HG02870 (cell line): ENCODE results near the gene CCDC167.

Source experiments
- ATAC-seq: cut with Tn5 transposase; IDR thresholded peaks from one replicate; pipeline ENCODE4 v1.9.1; 2021; ENCODE audit warnings: mild to moderate bottlenecking, moderate library complexity; ENCODE audit not compliant: unreplicated experiment

CCDC167 gene

DNA sequence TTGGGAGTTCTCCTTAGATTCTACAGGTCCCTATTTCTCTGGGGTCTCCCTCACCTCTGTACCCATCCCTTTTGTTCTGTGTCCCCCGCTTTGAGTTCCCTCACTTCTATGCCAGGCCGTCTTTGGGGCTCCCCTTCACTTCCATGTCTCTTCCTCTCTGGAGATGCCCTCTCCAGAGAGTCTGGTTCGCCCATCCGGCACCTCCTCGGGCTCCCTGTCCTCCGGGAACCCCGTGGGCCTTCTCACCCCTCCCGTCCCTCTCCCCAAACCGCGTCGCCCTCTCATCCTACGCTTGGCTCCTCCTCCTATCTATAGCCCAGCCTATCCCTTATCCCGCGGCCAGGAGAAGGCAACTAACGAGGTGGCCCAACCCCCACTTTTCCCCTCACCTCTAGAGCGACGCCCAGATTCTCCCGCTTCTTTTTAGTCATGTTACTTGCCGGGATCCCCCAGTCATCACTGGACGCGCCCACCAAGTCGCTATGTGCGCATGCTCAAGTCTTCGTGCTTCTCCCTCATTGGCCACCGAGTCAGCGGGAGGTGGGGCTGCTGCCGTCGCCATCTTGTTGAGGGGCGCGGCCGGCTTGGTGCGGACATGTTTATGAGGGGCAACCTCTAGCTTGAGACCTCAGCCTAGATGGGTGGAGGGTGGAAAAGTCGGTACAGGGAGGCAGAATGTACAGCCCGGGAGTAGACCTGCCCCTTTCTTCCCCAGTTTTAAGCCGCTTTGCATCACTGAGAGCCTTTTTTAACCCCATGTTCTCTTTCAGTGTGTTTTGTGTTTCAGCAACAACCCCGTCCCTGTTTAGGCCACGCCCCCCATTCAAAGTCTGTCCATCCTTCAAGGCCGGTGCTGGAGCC, at the start of gene CCDC167:
TSS of gene CCDC167 (minus strand) at position 461 of the 861 bp plus-strand sequence. CDS start at position 431, 30 bp downstream.
- peak; percentile 67 for ATAC-seq

- ATAC-seq: no peak
Observed at GRCh38 chr6:37549154-37549553, 49.5 kb upstream of the CCDC167 start.

GRCh38 chr6:37548067-37548674, 48.5 kb upstream of the CCDC167 start:
- ATAC-seq: no peak

DNA sequence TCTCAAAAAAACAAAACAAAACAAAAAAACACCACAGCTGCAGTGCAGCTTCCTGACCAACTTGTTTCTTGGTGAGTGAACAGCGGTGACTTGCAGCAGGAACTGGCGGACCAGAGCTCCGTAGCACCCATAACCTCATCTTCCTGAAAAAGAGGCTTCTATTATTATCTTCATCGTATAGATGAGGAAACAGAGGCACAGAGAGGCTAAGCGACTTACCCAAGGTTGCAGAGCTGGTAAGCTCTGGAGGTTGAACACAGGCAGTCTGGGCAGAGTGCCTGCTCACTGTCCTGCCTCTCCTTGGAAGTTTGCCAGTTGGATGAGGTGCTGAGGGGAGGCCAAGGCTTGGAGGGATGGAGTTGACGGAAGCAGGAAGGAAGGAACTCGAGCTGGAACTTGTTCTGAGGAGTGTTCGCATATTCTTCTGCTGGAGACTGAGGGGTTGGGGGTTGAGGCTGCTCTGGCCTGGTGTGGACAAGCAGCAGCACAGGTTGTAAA, 47.9 kb upstream of the CCDC167 start:
- no peak for ATAC-seq

- no peak for ATAC-seq
Observed at GRCh38 chr6:37546141-37546871, 46.6 kb upstream of the CCDC167 start.

GRCh38 chr6:37544530-37544929, 44.8 kb upstream of the CCDC167 start:
- ATAC-seq: no peak

DNA sequence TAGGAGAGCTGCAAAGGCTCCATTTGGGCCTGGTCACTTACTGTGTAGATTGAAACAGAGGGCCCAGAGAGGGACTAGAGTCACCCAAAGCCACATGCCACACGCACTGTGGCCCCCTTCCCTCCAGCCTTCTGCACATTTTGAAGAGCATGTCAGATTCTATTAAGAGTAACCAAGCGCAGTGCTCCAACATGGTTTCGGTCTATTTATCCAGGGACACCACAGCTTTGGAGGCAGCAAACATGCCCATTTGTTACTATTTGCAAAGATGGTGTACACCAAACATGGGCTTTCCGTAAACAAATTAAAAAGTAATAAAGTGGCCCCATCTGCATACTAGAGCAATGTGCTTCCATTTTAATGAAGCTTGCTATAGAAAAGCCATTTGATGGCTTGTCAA, 43.7 kb upstream of the CCDC167 start:
- ATAC-seq: no peak

- ATAC-seq: no peak
Observed at GRCh38 chr6:37541346-37541745, 41.7 kb upstream of the CCDC167 start.

- ATAC-seq: no peak
Observed at GRCh38 chr6:37540390-37540789, 40.7 kb upstream of the CCDC167 start.

- no peak for ATAC-seq
Observed at GRCh38 chr6:37540029-37540352, 40.3 kb upstream of the CCDC167 start.

- no peak for ATAC-seq
Observed at GRCh38 chr6:37539171-37540028, 39.7 kb upstream of the CCDC167 start.

DNA sequence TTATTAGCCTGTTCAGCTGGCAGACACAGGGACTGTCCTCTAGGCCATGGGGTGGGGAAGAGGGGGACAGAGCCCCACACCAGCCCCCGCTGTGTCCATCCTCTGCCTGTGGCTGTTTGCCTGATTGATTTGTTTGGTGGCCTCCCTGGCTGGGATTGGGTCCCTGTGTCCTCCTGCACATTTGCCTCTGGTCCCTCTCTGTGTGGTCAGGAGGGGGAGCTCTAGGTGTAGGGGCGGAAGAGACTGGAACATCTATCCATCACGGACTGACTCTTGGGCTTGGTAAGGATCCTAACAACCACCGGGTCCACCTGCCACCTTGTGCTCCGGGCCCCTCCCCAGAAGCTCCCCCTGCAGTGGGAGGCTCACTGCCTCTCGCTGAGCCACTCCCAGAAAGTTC, 38.4 kb upstream of the CCDC167 start:
- ATAC-seq: no peak

DNA sequence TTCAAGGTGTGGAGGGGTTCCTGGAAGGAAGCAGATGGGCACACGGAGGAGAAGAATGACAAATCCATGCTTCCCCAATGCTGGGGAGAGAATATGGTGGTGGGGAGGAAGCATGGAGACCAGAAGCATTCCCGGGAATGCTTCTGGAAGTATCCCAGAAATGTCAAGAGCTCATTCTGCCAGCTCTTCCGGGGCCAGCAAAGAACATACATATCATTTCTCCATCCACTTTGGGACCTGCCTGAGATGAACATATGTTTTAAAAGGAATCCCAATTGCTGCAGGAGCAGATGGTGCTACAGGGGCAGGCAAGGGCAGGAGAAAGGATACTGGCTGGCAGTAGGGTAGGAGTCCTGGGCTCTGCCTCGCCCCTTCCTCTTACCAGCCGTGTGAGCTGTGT, 37.9 kb upstream of the CCDC167 start:
- no peak for ATAC-seq

DNA sequence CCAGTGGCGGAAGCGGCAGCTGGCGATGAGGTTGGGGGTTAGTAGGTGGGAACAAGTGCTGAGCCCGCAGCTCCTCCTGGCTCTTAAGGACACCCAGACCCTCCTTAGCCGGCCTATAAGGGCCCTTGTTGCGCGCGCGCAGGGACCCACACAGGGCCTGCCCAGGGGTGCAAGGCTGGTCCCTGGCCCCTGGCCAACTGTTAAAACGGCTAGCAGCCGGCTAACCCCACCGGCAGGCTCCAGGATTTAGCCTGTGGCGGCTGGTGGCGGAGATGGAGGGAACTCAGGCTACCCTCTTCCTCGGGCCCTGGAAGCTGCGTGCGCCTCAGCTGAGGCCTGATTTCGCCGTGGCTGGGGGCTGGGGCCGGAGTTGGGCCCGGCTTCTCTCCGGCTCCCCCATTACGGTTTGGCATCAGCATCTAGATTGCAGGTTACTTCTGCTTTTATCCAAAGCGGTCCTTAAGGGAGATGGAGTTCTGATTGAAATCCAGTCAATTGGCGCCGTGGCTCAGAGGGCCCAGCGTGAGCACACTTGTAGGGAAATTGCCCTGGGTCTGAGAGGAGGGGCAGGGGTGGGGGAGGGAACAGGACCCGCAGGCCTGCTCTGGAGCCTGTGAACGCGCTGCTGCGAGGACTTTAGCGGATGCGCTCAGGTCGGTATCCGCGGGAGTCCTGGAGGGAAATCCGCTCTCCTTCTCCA, 36.9 kb upstream of the CCDC167 start:
- ATAC-seq: no peak

- no peak for ATAC-seq
Observed at GRCh38 chr6:37535759-37536490, 36.2 kb upstream of the CCDC167 start.

GRCh38 chr6:37535428-37535758, 35.7 kb upstream of the CCDC167 start:
- ATAC-seq: no peak

DNA sequence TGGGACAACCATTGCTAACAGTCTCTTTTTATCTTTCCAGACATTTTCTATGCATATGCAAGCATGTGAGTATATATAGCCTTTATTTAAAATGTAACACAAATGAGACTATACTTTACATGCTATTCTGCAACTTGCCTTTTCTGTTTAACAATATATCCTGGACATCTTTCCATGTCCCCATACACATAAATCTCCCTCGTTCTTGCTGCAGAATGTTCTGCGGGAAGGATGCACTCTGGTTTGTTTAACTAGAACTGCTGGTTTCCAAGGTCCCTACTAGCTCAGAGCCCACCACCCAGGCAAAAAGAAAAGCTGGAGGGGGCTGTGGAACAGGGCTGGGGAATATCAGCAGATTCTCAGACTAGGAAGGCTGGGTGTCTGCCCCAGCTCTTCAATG, 35.2 kb upstream of the CCDC167 start:
- no peak for ATAC-seq

GRCh38 chr6:37532122-37532521, 32.4 kb upstream of the CCDC167 start:
- no peak for ATAC-seq

GRCh38 chr6:37531437-37532036, 31.8 kb upstream of the CCDC167 start:
- no peak for ATAC-seq
